Small intestine (tissue), 7 donors: ENCODE results near the gene NDUFS5. TPM values are rescaled to one million over a fixed set of nuclear protein-coding genes. Genes with fewer than 3 reads are reported as not detected.
A peak's percentile ranks its signal among the peaks of the same experiment; 100 is the strongest.
"Not testable (repeated sequence)": the region's sequence is repeated elsewhere in the genome, so short reads cannot be mapped to it uniquely, and the experiment has no call there.

Source experiments
- DNase-seq, 2 donors: peaks; one replicate each; pipeline versions ENCODE4 v3.0.0 to v3.0.0-alpha.2; 2013
- FAIRE-seq: peaks from 2 replicates; lab custom pipeline; 2012; peaks lifted over from hg19 to GRCh38; lab: Jason Lieb, UNC
- H3K27ac ChIP-seq, 3 donors: one replicate each; pipeline ENCODE4 v1.5.1; 2013; ENCODE audit warnings: low read length in 2 of 3, mild to moderate bottlenecking in 2 of 3, control low read depth in 1 of 3, inconsistent platforms in 1 of 3, low read depth in 1 of 3, moderate library complexity in 1 of 3
- H3K27me3 ChIP-seq, 3 donors: one replicate each; pipeline ENCODE4 v1.6.1; 2013; ENCODE audit warnings: low read length in 3 of 3, inconsistent platforms in 1 of 3; ENCODE audit not compliant: control insufficient read depth in 3 of 3, insufficient read depth in 3 of 3
- H3K36me3 ChIP-seq, 3 donors: one replicate each; pipeline ENCODE4 v1.6.1; 2013; ENCODE audit warnings: low read length in 3 of 3, inconsistent platforms in 1 of 3, low read depth in 1 of 3, mild to moderate bottlenecking in 1 of 3, moderate library complexity in 1 of 3; ENCODE audit not compliant: control insufficient read depth in 3 of 3, insufficient read depth in 2 of 3
- H3K4me1 ChIP-seq, 3 donors: one replicate each; pipeline ENCODE4 v1.6.1; 2013; ENCODE audit warnings: low read length in 2 of 3, inconsistent platforms in 1 of 3, low read depth in 1 of 3, mild to moderate bottlenecking in 1 of 3, moderate library complexity in 1 of 3; ENCODE audit not compliant: control insufficient read depth in 3 of 3, insufficient read depth in 2 of 3
- H3K4me3 ChIP-seq, 3 donors: one replicate each; pipeline ENCODE4 v1.5.1; 2013; ENCODE audit warnings: low read length in 3 of 3, control low read depth in 1 of 3, inconsistent platforms in 1 of 3, low read depth in 1 of 3, mild to moderate bottlenecking in 1 of 3, moderate library complexity in 1 of 3
- H3K9me3 ChIP-seq, 2 donors: one replicate each; pipeline ENCODE4 v1.6.1; 2013; ENCODE audit warnings: low read depth in 1 of 2, low read length in 1 of 2; ENCODE audit not compliant: control insufficient read depth in 2 of 2, insufficient read depth in 1 of 2
- WGBS, 3 donors: extraction: QIAGEN DNeasy Blood & Tissue Kit; methylation state at CpG; one replicate each; pipeline ENCODE4 v1.1.7; 2013; 5-methylcytosine and 5-hydroxymethylcytosine counted together
- polyA plus RNA-seq, 4 donors: library from polyadenylated mRNA; stranded (reverse) in 3 of 4; unstranded in 1 of 4; fragments of 200-250 nt in 3 of 4; fragments of 120-200 nt in 1 of 4; gene quantifications; one replicate each; pipeline versions ENCODE4 v1.2.1 to v1.2.3, GENCODE V29; 2013
- donor health status: healthy with polysubstance abuse.
- donor health status: control.
- donor health status: control.
- donor health status: Bipolar disorder and iron deficiency.
- donor health status: healthy.

NDUFS5 gene
- polyA plus RNA-seq, 4 donors = 228 to 696 (median 523) TPM

- no peak overlapping the region for H3K4me3 ChIP-seq
- FAIRE-seq (no peak), DNase-seq (no peak)
Measured at GRCh38 chr1:39061951-39062350, 35.8 kb downstream of the NDUFS5 start.

GRCh38 chr1:39063191-39063590, 37.0 kb downstream of the NDUFS5 start:
- H3K27me3 ChIP-seq = no peaks in the 10 kb centered on the region
- H3K4me3 ChIP-seq = no peak overlapping the region
- H3K4me1 ChIP-seq = no peaks in the 10 kb centered on the region
- DNase-seq = no peak
- no peaks in the 10 kb centered on the region for H3K9me3 ChIP-seq
- 78 to 83% (median 81%) methylated on average over 7 of the region's 7 CpGs for WGBS, 3 donors
- H3K36me3 ChIP-seq = no peaks in the 10 kb centered on the region
- FAIRE-seq = no peak
- H3K27ac ChIP-seq = no peak overlapping the region

More at GRCh38 chr1:39061951-39062350, 35.8 kb downstream of the NDUFS5 start:
- H3K27me3 ChIP-seq = no peaks in the 10 kb centered on the region
- no peaks in the 10 kb centered on the region for H3K4me1 ChIP-seq
- no peak overlapping the region for H3K27ac ChIP-seq
- no peaks in the 10 kb centered on the region for H3K9me3 ChIP-seq
- WGBS, 3 donors = 86 to 88% (median 86%) methylated on average over 4 of the region's 4 CpGs
- peaks cover 0 to 2% (median 0%) of the 10 kb centered on the region in 3 donors for H3K36me3 ChIP-seq

- FAIRE-seq = no peak
Measured at GRCh38 chr1:39063775-39064174, 37.6 kb downstream of the NDUFS5 start.

DNA sequence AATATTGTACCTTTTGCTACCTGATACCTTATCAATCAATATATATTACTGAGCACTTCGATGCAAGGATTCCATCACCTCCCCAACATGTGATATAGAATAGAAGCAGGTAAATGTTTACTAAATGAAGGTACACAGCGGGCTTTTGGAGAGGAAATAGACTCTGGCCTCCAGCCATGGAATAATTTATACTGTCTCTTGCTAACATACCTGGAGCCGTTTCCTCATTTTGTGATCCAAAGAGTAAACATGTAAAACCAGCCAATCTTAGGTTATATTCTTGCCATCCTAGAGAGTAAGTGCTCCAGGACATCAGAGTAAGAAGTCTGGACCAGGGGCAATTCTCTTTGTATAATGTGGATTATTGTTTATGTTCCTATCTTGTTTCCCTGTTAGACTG, 39.4 kb downstream of the NDUFS5 start:
- Histone ChIP-seq H3K27me3 (no peaks in the 10 kb centered on the region), H3K9me3 (no peaks in the 10 kb centered on the region), H3K4me3 (no peak overlapping the region), H3K27ac (no peak overlapping the region), H3K36me3 (no peaks in the 10 kb centered on the region), H3K4me1 (no peaks in the 10 kb centered on the region)
- no peak for DNase-seq
- FAIRE-seq = no peak
- WGBS, 3 donors = 19 to 50% (median 27%) methylated on average over 3 of the region's 3 CpGs

More at GRCh38 chr1:39063775-39064174, 37.6 kb downstream of the NDUFS5 start:
- Histone ChIP-seq H3K9me3 (no peaks in the 10 kb centered on the region), H3K4me1 (no peaks in the 10 kb centered on the region), H3K36me3 (no peaks in the 10 kb centered on the region), H3K4me3 (no peak overlapping the region), H3K27ac (no peak overlapping the region), H3K27me3 (no peaks in the 10 kb centered on the region)
- DNase-seq = no peak
- 55 to 60% (median 57%) methylated on average over 6 of the region's 6 CpGs for WGBS, 3 donors

DNA sequence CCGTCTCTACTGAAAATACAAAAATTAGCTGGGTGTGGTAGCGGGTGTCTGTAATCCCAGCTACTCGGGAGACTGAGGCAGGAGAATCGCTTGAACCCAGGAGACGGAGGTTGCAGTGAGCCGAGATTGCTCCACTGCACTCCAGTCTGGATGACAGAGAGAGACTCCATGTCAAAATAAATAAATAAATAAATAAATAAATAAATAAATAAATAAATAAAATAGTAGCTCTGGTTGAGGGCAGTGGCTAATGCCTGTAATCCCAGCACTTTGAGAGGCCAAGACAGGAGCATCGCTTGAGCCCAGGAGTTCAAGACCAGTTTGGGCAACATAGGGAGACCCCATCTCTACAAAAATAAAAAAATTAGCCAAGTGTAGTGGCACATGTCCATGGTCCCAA, 42.1 kb downstream of the NDUFS5 start:
- H3K27me3 ChIP-seq, FAIRE-seq, H3K4me1 ChIP-seq, DNase-seq, H3K4me3 ChIP-seq, H3K36me3 ChIP-seq, H3K9me3 ChIP-seq, H3K27ac ChIP-seq: not testable (repeated sequence)
- 95 to 98% (median 96%) methylated on average over 7 of the region's 7 CpGs for WGBS, 3 donors

GRCh38 chr1:39071557-39071956, 45.4 kb downstream of the NDUFS5 start:
- H3K27me3 ChIP-seq, H3K9me3 ChIP-seq, H3K36me3 ChIP-seq, H3K27ac ChIP-seq, FAIRE-seq, H3K4me3 ChIP-seq, DNase-seq, H3K4me1 ChIP-seq: not testable (repeated sequence)

DNA sequence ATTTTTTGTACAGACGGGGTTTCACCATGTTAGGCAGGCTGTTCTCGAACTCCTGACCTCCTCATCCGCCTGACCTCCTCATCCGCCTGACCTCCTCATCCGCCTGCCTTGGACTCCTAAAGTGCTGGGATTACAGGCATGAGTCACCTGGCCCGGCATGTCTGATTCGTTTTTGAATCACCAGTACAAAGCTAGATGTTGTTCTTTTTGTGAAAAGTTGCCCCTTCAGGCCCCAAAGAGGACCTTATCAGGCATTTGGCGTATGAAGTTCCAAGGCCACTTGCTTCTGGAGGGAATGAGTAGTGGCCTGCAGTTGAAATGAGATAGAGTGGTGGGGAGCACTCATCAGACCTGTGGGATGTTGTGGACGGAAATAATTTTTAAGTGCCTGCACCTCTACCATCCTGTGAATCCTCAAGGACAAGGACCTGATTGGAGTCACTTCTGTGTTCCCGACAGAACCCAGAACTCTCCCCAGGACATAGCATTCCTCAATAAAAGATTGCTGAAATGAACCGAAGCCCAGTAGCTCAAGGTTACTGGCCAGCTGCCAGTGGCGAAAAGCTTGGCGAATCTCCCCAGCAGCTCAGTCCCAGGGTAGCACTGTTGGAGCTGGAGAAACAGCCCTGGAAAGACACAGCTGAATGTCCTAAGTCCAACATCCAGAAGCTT, 50.1 kb downstream of the NDUFS5 start:
- WGBS, 3 donors = 48 to 65% (median 60%) methylated on average over 13 of the region's 13 CpGs
- Histone ChIP-seq H3K36me3 (no peaks in the 10 kb centered on the region), H3K4me1 (no peaks in the 10 kb centered on the region), H3K27me3 (peaks cover 0 to 8% (median 0%) of the 10 kb centered on the region in 3 donors), H3K9me3 (peaks cover 0 to 5% of the 10 kb centered on the region in 2 donors), H3K4me3 (no peak overlapping the region), H3K27ac (peak overlapping the region in 1 of 3 donors; percentile 15)
- DNase-seq (no peak), FAIRE-seq (no peak)

DNA sequence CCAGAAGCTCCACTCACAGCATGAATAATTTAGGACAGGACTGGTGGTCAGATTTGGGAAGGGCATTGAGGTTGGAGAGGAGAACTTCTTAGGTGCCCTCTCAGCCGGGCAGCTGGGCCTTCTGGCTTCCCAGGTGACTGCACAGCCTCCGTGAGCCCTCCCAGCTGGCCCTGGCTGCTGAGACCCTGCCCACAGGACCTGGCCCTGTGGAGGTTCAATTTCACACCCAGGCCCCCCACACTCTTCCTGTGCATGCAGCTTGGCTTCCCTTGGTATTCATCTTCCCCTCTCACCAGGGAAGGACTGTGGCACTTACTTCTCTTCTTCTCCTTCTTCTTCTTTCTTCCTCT, 50.6 kb downstream of the NDUFS5 start:
- WGBS, 3 donors = 79 to 86% (median 79%) methylated on average over 1 to 2 of the region's 2 CpGs
- no peak overlapping the region for H3K27ac ChIP-seq
- DNase-seq (no peak), FAIRE-seq (no peak)
- peaks cover 0 to 4% of the 10 kb centered on the region in 2 donors for H3K9me3 ChIP-seq
- no peaks in the 10 kb centered on the region for H3K36me3 ChIP-seq
- H3K4me1 ChIP-seq = no peaks in the 10 kb centered on the region
- H3K4me3 ChIP-seq = no peak overlapping the region
- peaks cover 0 to 8% (median under 1%) of the 10 kb centered on the region in 3 donors for H3K27me3 ChIP-seq
